Activated naive CD8-positive, alpha-beta T cell treated with anti-CD3 and anti-CD28 coated beads, Interleukin-2, amount 10 ng/mL, durations not matched to agents 7 days and 5 days (primary cell): ENCODE results near the gene MARK2. TPM values are rescaled to one million over a fixed set of nuclear protein-coding genes. Genes with fewer than 3 reads are reported as not detected.

ENCODE experiments used
- ATAC-seq: fragments of 150-1000 bp; cut with Tn5 transposase; one replicate; pipeline ENCODE4 v1.10.0; 2021; ENCODE audit warnings: low read depth, moderate library complexity
- POLR2A ChIA-PET: fragments of 350-600 bp; sonication (Branson Sonifier 250); formaldehyde crosslinking; loops from one replicate; lab custom pipeline; 2021; ENCODE audit warnings: antibody characterized with exemption; lab: Charles Lee
- DNase-seq: peaks from one replicate; pipeline ENCODE4 v3.0.0; 2021
- H3K27ac Mint-ChIP-seq: one replicate; pipeline ENCODE4 v1.8.0; 2022; ENCODE audit warnings: mild to moderate bottlenecking, mixed read lengths
- H3K27me3 Mint-ChIP-seq: one replicate; pipeline ENCODE4 v1.8.0; 2022; ENCODE audit warnings: mild to moderate bottlenecking, moderate library complexity, mixed read lengths
- H3K36me3 Mint-ChIP-seq: one replicate; pipeline ENCODE4 v1.8.0; 2021; ENCODE audit warnings: mild to moderate bottlenecking, mixed read lengths
- H3K4me1 Mint-ChIP-seq: one replicate; pipeline ENCODE4 v1.8.0; 2021; ENCODE audit warnings: mixed read lengths
- H3K4me3 Mint-ChIP-seq: one replicate; pipeline ENCODE4 v1.8.0; 2022; ENCODE audit warnings: mild to moderate bottlenecking, moderate library complexity, mixed read lengths
- H3K9me3 Mint-ChIP-seq: one replicate; pipeline ENCODE4 v1.8.0; 2021; ENCODE audit warnings: mixed read lengths
- total RNA-seq, 2 experiments: library from RNA; stranded (reverse); gene quantifications; one replicate each; pipeline ENCODE4 v1.2.3, GENCODE V29; 2021

Gene MARK2
- total RNA-seq, 2 experiments from 2014 or later: 60.6 to 62.3 TPM

- POLR2A ChIA-PET: interaction anchor here (0.7 to 0.8 kb wide), 2 partner anchors 23 to 44 kb away, joined by 3 read pairs; partner anchors contain the start of gene MARK2
- no peak overlapping the region for H3K4me3 Mint-ChIP-seq
Measured at GRCh38 chr11:63882555-63883242, 43.8 kb downstream of the MARK2 start.

GRCh38 chr11:63883791-63884190, 44.9 kb downstream of the MARK2 start:
- POLR2A ChIA-PET: no interaction called here
- H3K27me3 Mint-ChIP-seq: no peaks in the 10 kb centered on the region
- H3K36me3 Mint-ChIP-seq: peaks cover 10% of the 10 kb centered on the region
- no peaks in the 10 kb centered on the region for H3K9me3 Mint-ChIP-seq
- H3K4me1 Mint-ChIP-seq: peaks cover 65% of the 10 kb centered on the region
- DNase-seq (no peak), ATAC-seq (no peak)
- H3K27ac Mint-ChIP-seq: peak overlapping the region; percentile 5
- no peak overlapping the region for H3K4me3 Mint-ChIP-seq

More at GRCh38 chr11:63882555-63883242, 43.8 kb downstream of the MARK2 start:
- DNase-seq: no peak
- H3K4me1 Mint-ChIP-seq: peaks cover 66% of the 10 kb centered on the region
- no peaks in the 10 kb centered on the region for H3K27me3 Mint-ChIP-seq
- peaks cover 15% of the 10 kb centered on the region for H3K36me3 Mint-ChIP-seq
- no peak overlapping the region for H3K27ac Mint-ChIP-seq
- ATAC-seq: peak; percentile 20
- H3K9me3 Mint-ChIP-seq: no peaks in the 10 kb centered on the region

GRCh38 chr11:63884196-63884932, 45.5 kb downstream of the MARK2 start:
- Mint-ChIP-seq H3K27me3 (no peaks in the 10 kb centered on the region), H3K4me1 (peaks cover 67% of the 10 kb centered on the region), H3K4me3 (no peak overlapping the region), H3K27ac (peak overlapping the region; percentile 5), H3K9me3 (no peaks in the 10 kb centered on the region), H3K36me3 (peaks cover 11% of the 10 kb centered on the region)
- POLR2A ChIA-PET: no interaction called here
- ATAC-seq (no peak), DNase-seq (no peak)

GRCh38 chr11:63887386-63887999, 48.6 kb downstream of the MARK2 start:
- peak overlapping the region; percentile 98 for H3K4me3 Mint-ChIP-seq
- peaks cover 16% of the 10 kb centered on the region for H3K36me3 Mint-ChIP-seq
- POLR2A ChIA-PET: interaction anchor here (0.6 to 2.8 kb wide), 5 partner anchors 8 to 65 kb away, joined by 3 to 14 read pairs (median 4); partner anchors contain the start of gene MARK2
- DNase-seq: no peak
- H3K27ac Mint-ChIP-seq: peak overlapping the region; percentile 97
- ATAC-seq: no peak
- H3K9me3 Mint-ChIP-seq: no peaks in the 10 kb centered on the region
- H3K27me3 Mint-ChIP-seq: no peaks in the 10 kb centered on the region
- peaks cover 64% of the 10 kb centered on the region for H3K4me1 Mint-ChIP-seq

- H3K36me3 Mint-ChIP-seq: peaks cover 19% of the 10 kb centered on the region
- DNase-seq: peak; percentile 75
- no peaks in the 10 kb centered on the region for H3K27me3 Mint-ChIP-seq
- H3K27ac Mint-ChIP-seq: peak overlapping the region; percentile 97
- H3K4me3 Mint-ChIP-seq: peak overlapping the region; percentile 98
- peaks cover 58% of the 10 kb centered on the region for H3K4me1 Mint-ChIP-seq
- peak; percentile 84 for ATAC-seq
- POLR2A ChIA-PET: interaction anchor here (0.6 to 2.8 kb wide), 5 partner anchors 8 to 422 kb away, joined by 3 to 14 read pairs (median 3); partner anchors contain the start of gene MARK2
- no peaks in the 10 kb centered on the region for H3K9me3 Mint-ChIP-seq
Measured at GRCh38 chr11:63888170-63889086, 49.5 kb downstream of the MARK2 start.

GRCh38 chr11:63889344-63889743, 50.4 kb downstream of the MARK2 start:
- Mint-ChIP-seq H3K9me3 (no peaks in the 10 kb centered on the region), H3K27me3 (no peaks in the 10 kb centered on the region), H3K4me3 (peak overlapping the region; percentile 98), H3K27ac (peak overlapping the region; percentile 97), H3K36me3 (peaks cover 23% of the 10 kb centered on the region), H3K4me1 (peaks cover 52% of the 10 kb centered on the region)
- DNase-seq: no peak
- POLR2A ChIA-PET: interaction anchor here (0.9 to 2.8 kb wide), 2 partner anchors 17 to 51 kb away, joined by 3 to 14 read pairs; partner anchors contain the start of gene MARK2
- no peak for ATAC-seq

GRCh38 chr11:63890368-63890767, 51.5 kb downstream of the MARK2 start:
- Mint-ChIP-seq H3K27me3 (no peaks in the 10 kb centered on the region), H3K27ac (no peak overlapping the region), H3K4me3 (peak overlapping the region; percentile 98), H3K36me3 (peaks cover 23% of the 10 kb centered on the region), H3K4me1 (peaks cover 51% of the 10 kb centered on the region), H3K9me3 (no peaks in the 10 kb centered on the region)
- DNase-seq (no peak), ATAC-seq (no peak)
- POLR2A ChIA-PET: interaction anchor here (0.9 to 2.8 kb wide), 2 partner anchors 16 to 52 kb away, joined by 3 to 14 read pairs; partner anchors contain the start of gene MARK2

- POLR2A ChIA-PET: interaction anchor here (0.8 to 1.2 kb wide), 2 partner anchors 23 to 25 kb away, joined by 3 to 7 read pairs; partner anchors contain the start of gene RCOR2
- peaks cover 33% of the 10 kb centered on the region for H3K36me3 Mint-ChIP-seq
- no peak for ATAC-seq
- H3K27ac Mint-ChIP-seq: peak overlapping the region; percentile 12
- H3K4me1 Mint-ChIP-seq: peaks cover 50% of the 10 kb centered on the region
- no peaks in the 10 kb centered on the region for H3K9me3 Mint-ChIP-seq
- H3K4me3 Mint-ChIP-seq: no peak overlapping the region
- DNase-seq: no peak
- H3K27me3 Mint-ChIP-seq: no peaks in the 10 kb centered on the region
Measured at GRCh38 chr11:63892228-63892627, 53.3 kb downstream of the MARK2 start.

- Mint-ChIP-seq H3K4me3 (no peak overlapping the region), H3K9me3 (no peaks in the 10 kb centered on the region), H3K36me3 (peaks cover 41% of the 10 kb centered on the region), H3K4me1 (peaks cover 43% of the 10 kb centered on the region), H3K27me3 (no peaks in the 10 kb centered on the region), H3K27ac (no peak overlapping the region)
- no peak for ATAC-seq
- POLR2A ChIA-PET: no interaction called here
- no peak for DNase-seq
Measured at GRCh38 chr11:63893355-63893754, 54.4 kb downstream of the MARK2 start.

GRCh38 chr11:63896071-63896470, 57.2 kb downstream of the MARK2 start:
- DNase-seq (no peak), ATAC-seq (no peak)
- Mint-ChIP-seq H3K27me3 (no peaks in the 10 kb centered on the region), H3K27ac (no peak overlapping the region), H3K36me3 (peaks cover 47% of the 10 kb centered on the region), H3K9me3 (no peaks in the 10 kb centered on the region), H3K4me3 (no peak overlapping the region), H3K4me1 (peaks cover 27% of the 10 kb centered on the region)
- POLR2A ChIA-PET: interaction anchor here (0.6 kb wide), 1 partner anchor 21 kb away, joined by 3 read pairs; no protein-coding TSS in a partner anchor

- H3K27me3 Mint-ChIP-seq: no peaks in the 10 kb centered on the region
- peaks cover 47% of the 10 kb centered on the region for H3K36me3 Mint-ChIP-seq
- H3K4me3 Mint-ChIP-seq: no peak overlapping the region
- POLR2A ChIA-PET: no interaction called here
- no peak for ATAC-seq
- no peaks in the 10 kb centered on the region for H3K9me3 Mint-ChIP-seq
- DNase-seq: no peak
- no peak overlapping the region for H3K27ac Mint-ChIP-seq
- H3K4me1 Mint-ChIP-seq: peaks cover 18% of the 10 kb centered on the region
Measured at GRCh38 chr11:63897459-63898146, 58.7 kb downstream of the MARK2 start.

- POLR2A ChIA-PET: no interaction called here
- Mint-ChIP-seq H3K9me3 (no peaks in the 10 kb centered on the region), H3K27ac (peak overlapping the region; percentile 71), H3K4me1 (peaks cover 14% of the 10 kb centered on the region), H3K4me3 (no peak overlapping the region), H3K27me3 (no peaks in the 10 kb centered on the region), H3K36me3 (peaks cover 39% of the 10 kb centered on the region)
- ATAC-seq (peak; percentile 32), DNase-seq (no peak)
Measured at GRCh38 chr11:63901660-63902059, 62.8 kb downstream of the MARK2 start.
